Measurements from ENCODE around the gene PACRG.
A peak's percentile ranks its signal among the peaks of the same experiment; 100 is the strongest.
"Not testable (repeated sequence)": the region's sequence is repeated elsewhere in the genome, so short reads cannot be mapped to it uniquely, and the experiment has no call there.

PACRG gene

GRCh38 chr6:163300838-163301237 lies 573.1 kb downstream of the PACRG start:
- no peak for DNase-seq

GRCh38 chr6:163301726-163302635 lies 574.2 kb downstream of the PACRG start:
- DNase-seq: no peak

GRCh38 chr6:163302747-163303146 lies 575.0 kb downstream of the PACRG start:
- DNase-seq: no peak

- no peak for DNase-seq
Measured at GRCh38 chr6:163306000-163306399, 578.2 kb downstream of the PACRG start.

- no peak for DNase-seq
Measured at GRCh38 chr6:163308629-163309440, 581.1 kb downstream of the PACRG start.

- DNase-seq: peak; percentile 86
Measured at GRCh38 chr6:163309491-163310026, 581.8 kb downstream of the PACRG start.

GRCh38 chr6:163310096-163310972 lies 582.6 kb downstream of the PACRG start:
- DNase-seq: no peak

GRCh38 chr6:163310973-163311383 lies 583.2 kb downstream of the PACRG start:
- DNase-seq: no peak

- no peak for DNase-seq
Measured at GRCh38 chr6:163311830-163312229, 584.1 kb downstream of the PACRG start.

GRCh38 chr6:163313566-163313965 lies 585.8 kb downstream of the PACRG start:
- DNase-seq: no peak

- no peak for DNase-seq
Measured at GRCh38 chr6:163313981-163314380, 586.2 kb downstream of the PACRG start.

GRCh38 chr6:163314791-163315470 lies 587.2 kb downstream of the PACRG start:
- no peak for DNase-seq

- not testable (repeated sequence) for DNase-seq
Measured at GRCh38 chr6:163316866-163317495, 589.2 kb downstream of the PACRG start.

- DNase-seq: no peak
Measured at GRCh38 chr6:163318071-163318786, 590.5 kb downstream of the PACRG start.

- no peak for DNase-seq
Measured at GRCh38 chr6:163319609-163320366, 592.0 kb downstream of the PACRG start.

- DNase-seq: no peak
Measured at GRCh38 chr6:163320402-163320801, 592.6 kb downstream of the PACRG start.

- no peak for DNase-seq
Measured at GRCh38 chr6:163320804-163321203, 593.0 kb downstream of the PACRG start.

GRCh38 chr6:163321717-163322116 lies 593.9 kb downstream of the PACRG start:
- DNase-seq: no peak

GRCh38 chr6:163323274-163323673 lies 595.5 kb downstream of the PACRG start:
- DNase-seq: no peak

- no peak for DNase-seq
Measured at GRCh38 chr6:163323705-163324104, 595.9 kb downstream of the PACRG start.

Measured in kidney glomerular epithelial cell (primary cell).